Measurements from ENCODE around the gene FLOT2.

The FLOT2 gene

DNA sequence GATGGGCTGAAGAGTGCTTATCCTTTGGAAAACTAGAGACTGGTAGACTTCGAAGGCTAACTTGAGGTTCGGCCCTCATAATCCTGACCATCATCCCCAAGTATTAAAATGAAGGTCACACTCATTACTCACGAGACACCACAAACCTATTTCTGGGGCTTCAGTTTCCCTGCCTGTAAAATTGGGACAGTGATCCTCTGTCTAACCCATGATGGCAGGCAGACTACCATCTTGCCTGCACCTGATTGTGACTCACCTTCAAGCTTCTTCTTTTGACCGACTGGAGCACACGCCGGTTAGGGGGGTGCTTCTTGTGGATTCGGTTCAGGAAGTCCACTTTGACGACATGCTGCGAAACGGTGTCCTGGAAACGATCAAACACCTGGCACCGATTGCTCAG lies 19.5 kb upstream of the FLOT2 start:
- TF ChIP-seq CTCF (IDR thresholded peaks at IDR 0.05; ENCODE audit: low read depth, low read length, missing control alignments): no peak
- in situ Hi-C loops (cut with HindIII; ENCODE audit: low sequenced_read_pairs): no loop called here
- DNase-seq (ENCODE audit: low read depth): no peak
- no peak overlapping the region for H3K4me3 ChIP-seq (ENCODE audit: low read depth, low read length)

DNA sequence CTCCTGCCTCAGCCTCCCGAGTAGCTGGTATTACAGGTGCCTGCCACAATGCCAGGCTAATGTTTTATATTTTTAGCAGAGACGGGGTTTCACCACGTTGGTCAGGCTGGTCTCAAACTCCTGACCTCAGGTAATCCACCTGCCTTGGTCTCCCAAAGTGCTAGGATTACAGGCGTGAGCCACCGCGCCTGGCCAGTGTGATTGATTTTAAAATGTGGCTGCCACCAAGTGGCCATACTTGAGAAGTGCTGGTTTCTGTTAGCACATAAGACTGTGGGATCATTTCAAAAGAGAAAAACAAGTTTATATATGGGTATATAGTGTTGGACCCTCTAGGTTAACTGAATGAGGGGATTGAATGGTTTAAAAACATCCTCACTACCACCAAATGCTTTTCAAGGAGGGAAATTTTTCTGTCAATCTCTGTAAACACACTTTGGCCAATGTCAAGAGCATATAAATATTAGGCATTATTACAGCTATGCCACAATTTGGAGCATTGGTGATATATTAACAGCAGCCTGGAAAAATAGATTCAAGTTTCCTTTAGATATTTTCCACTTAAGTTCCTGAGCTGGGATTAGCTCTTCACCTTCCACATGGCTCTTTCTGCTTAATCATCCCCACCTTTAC lies 18.9 kb upstream of the FLOT2 start:
- H3K4me3 ChIP-seq (ENCODE audit: low read depth, low read length): no peak overlapping the region
- peak; percentile 61 for TF ChIP-seq CTCF (IDR thresholded peaks at IDR 0.05; ENCODE audit: low read depth, low read length, missing control alignments)
- in situ Hi-C loops (cut with HindIII; ENCODE audit: low sequenced_read_pairs): no loop called here
- peak; percentile 31 for DNase-seq (ENCODE audit: low read depth)

DNA sequence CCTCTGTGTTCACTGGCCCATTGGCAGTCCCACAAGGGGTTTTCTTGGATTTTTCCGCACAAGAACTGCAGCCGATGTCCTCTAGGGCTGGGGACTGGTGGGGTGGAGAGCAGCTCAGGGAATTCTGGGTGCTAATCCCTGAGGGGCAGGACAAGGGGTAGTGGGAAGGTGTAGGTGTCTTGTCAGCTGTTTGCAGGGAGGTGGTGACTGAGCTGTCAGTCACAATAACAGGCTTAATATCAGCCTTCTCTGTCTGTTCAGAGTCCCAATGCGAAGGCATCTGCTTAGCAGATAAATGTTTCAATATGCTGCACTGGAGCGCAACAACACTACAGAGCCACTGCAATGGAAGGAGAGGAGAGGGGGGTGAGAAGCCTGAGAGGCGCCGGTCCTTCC lies 15.4 kb upstream of the FLOT2 start:
- no peak overlapping the region for H3K4me3 ChIP-seq (ENCODE audit: low read depth, low read length)
- in situ Hi-C loops (cut with HindIII; ENCODE audit: low sequenced_read_pairs): no loop called here
- no peak for TF ChIP-seq CTCF (IDR thresholded peaks at IDR 0.05; ENCODE audit: low read depth, low read length, missing control alignments)
- no peak for DNase-seq (ENCODE audit: low read depth)

- peak; percentile 19 for TF ChIP-seq CTCF (IDR thresholded peaks at IDR 0.05; ENCODE audit: low read depth, low read length, missing control alignments)
- no peak overlapping the region for H3K4me3 ChIP-seq (ENCODE audit: low read depth, low read length)
- DNase-seq (ENCODE audit: low read depth): no peak
- in situ Hi-C loops (cut with HindIII; ENCODE audit: low sequenced_read_pairs): no loop called here
Measured at GRCh38 chr17:28912281-28912937, 14.9 kb upstream of the FLOT2 start.

GRCh38 chr17:28911411-28912045 lies 14.0 kb upstream of the FLOT2 start:
- no peak for TF ChIP-seq CTCF (IDR thresholded peaks at IDR 0.05; ENCODE audit: low read depth, low read length, missing control alignments)
- in situ Hi-C loops (cut with HindIII; ENCODE audit: low sequenced_read_pairs): no loop called here
- no peak for DNase-seq (ENCODE audit: low read depth)
- H3K4me3 ChIP-seq (ENCODE audit: low read depth, low read length): no peak overlapping the region

DNA sequence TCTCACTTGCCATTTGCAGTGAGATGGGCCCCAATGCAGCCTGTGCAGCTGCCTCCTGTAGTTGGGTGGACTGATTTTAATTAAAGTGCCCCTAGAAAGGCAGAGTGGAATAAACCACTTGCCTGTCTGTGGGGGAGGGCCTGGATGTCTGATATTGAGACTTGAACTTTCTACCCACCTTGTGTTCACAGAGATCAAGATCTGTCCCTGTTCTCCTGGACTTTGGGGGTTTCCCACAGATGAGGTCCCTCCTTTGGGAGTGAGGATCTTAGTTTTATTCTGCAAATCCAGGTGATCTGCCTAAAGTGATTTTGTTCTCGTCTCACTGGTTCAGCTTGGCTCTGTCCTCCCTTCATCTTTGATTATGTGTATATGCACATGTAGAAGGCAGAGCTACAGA lies 13.0 kb upstream of the FLOT2 start:
- TF ChIP-seq CTCF (IDR thresholded peaks at IDR 0.05; ENCODE audit: low read depth, low read length, missing control alignments): no peak
- in situ Hi-C loops (cut with HindIII; ENCODE audit: low sequenced_read_pairs): no loop called here
- H3K4me3 ChIP-seq (ENCODE audit: low read depth, low read length): no peak overlapping the region
- DNase-seq (ENCODE audit: low read depth): no peak

Measured in astrocyte of the cerebellum (primary cell).